Kidney (tissue), 14 donors: ENCODE results near the gene HIVEP3. TPM values are rescaled to one million over a fixed set of nuclear protein-coding genes. Genes with fewer than 3 reads are reported as not detected.

Experiments used
- DNase-seq, 5 donors: peaks; one replicate each; pipeline ENCODE4 v3.0.0-alpha.2; 2013 to 2020
- FAIRE-seq: peaks from 2 replicates; lab custom pipeline; 2012; peaks lifted over from hg19 to GRCh38; lab: Jason Lieb, UNC
- H3K27ac ChIP-seq, 2 donors: one replicate each; pipeline ENCODE4 v1.7.0; 2013; ENCODE audit warnings: low read depth in 2 of 2, low read length in 2 of 2, inconsistent platforms in 1 of 2
- H3K27me3 ChIP-seq: one replicate; pipeline ENCODE4 v1.7.1; 2013; ENCODE audit warnings: low read length, inconsistent platforms; ENCODE audit not compliant: control insufficient read depth, insufficient read depth
- H3K36me3 ChIP-seq, 3 donors: one replicate each; pipeline versions ENCODE4 v1.7.0 to v1.7.1; 2013; ENCODE audit warnings: low read length in 3 of 3, control low read depth in 1 of 3, inconsistent platforms in 1 of 3; ENCODE audit not compliant: insufficient read depth in 3 of 3, control insufficient read depth in 2 of 3
- H3K4me1 ChIP-seq, 3 donors: one replicate each; pipeline versions ENCODE4 v1.7.0 to v1.7.1; 2013; ENCODE audit warnings: low read length in 3 of 3, inconsistent platforms in 1 of 3, low read depth in 1 of 3; ENCODE audit not compliant: control insufficient read depth in 2 of 3, insufficient read depth in 2 of 3
- H3K4me3 ChIP-seq, 3 donors: one replicate each; pipeline versions ENCODE4 v1.7.0 to v1.8.1; 2013; ENCODE audit warnings: low read length in 3 of 3, control low read depth in 1 of 3, inconsistent platforms in 1 of 3
- H3K9ac ChIP-seq, 3 donors: one replicate each; pipeline versions ENCODE4 v1.7.0 to v1.7.1; 2013; ENCODE audit warnings: low read length in 3 of 3, control low read depth in 1 of 3, inconsistent platforms in 1 of 3
- H3K9me3 ChIP-seq, 3 donors: one replicate each; pipeline versions ENCODE4 v1.7.0 to v1.7.1; 2013; ENCODE audit warnings: low read length in 3 of 3, control low read depth in 1 of 3, inconsistent platforms in 1 of 3; ENCODE audit not compliant: control insufficient read depth in 2 of 3, insufficient read depth in 1 of 3
- intact Hi-C: fragments of 100-400 bp; cut with DNase I; formaldehyde crosslinking; loops from one replicate; pipeline ENCODE4 v1.11.1; 2022
- polyA plus RNA-seq: library from polyadenylated mRNA; stranded (reverse); fragments of 350-450 nt; fragmentation: Illumina TruSeq; extraction: RNeasy Lipid Tissue Mini Kit (QIAGEN cat#74804); gene quantifications from one replicate; pipeline ENCODE4 v1.2.3, GENCODE V29; 2014; ENCODE audit warnings: low read depth, low replicate concordance; ENCODE audit not compliant: insufficient read depth
- total RNA-seq: library from RNA; stranded (reverse); fragmentation: NEBNext Ultra II Directional; extraction: Animal tissue kit (Norgen Biotek cat#: 25700); gene quantifications from one replicate; pipeline ENCODE4 v1.2.1, GENCODE V29; 2021
- TF ChIP-seq, protein P1 (sequence below): IDR thresholded peaks from 3 replicates; pipeline ENCODE4 v1.5.1; 2012; ENCODE audit warnings: mild to moderate bottlenecking, moderate library complexity, borderline replicate concordance; ENCODE audit not compliant: insufficient read depth; ENCODE audit errors: extremely low read depth
- donor health status: control.
- donor health status: control.
- donor health status: control.
- donor health status: control.
- donor health status: control.
- donor health status: DM: yes; HTN: yes; CAD: no.
- donor health status: Normal renal cell carcinoma (clear cell type).

HIVEP3 gene
- total and polyA plus RNA-seq, 2 donors from 2014 or later = 3.5 to 11.0 TPM

DNA sequence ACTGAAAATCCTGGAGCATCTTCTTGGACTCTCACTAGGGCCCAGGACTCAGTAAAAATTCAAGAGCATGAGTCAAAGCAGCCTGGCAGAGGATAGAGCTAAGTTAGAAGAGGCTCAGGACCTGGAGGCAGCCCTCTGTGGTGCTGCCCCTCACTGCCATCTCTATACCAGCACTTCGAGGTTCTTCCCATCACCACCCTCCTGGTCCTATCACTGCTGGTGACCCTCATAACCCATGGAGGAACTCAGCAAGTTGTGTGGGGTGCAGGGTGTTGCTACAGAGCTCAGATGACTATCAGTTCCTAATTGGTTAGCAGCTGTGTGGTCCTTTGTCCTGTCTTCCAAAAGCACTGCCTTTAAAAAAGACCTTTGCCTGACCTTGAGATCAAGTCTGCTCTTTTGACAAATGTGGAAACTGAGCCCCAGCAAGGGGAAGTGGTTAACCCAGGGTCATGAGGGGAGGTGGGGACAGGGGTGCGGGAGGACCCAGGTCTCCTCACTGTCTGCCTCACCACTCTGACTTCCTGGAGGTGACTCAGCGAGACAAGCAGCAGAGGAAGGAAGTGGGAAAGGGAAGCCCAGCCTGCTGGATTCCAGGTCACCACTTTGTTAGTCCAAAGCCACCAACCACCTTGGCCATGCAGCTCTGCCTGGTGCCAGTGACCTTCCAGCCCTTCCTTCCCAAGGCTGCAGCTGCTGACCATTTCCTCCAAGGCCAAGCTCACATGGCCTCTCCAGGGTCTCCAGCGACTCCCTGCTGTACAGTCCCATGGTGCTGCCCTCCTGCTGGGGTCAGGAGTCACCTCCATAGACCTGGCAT lies 234.8 kb downstream of the HIVEP3 start:
- no peak overlapping the region for H3K9ac ChIP-seq
- H3K27ac ChIP-seq = no peak overlapping the region

DNA sequence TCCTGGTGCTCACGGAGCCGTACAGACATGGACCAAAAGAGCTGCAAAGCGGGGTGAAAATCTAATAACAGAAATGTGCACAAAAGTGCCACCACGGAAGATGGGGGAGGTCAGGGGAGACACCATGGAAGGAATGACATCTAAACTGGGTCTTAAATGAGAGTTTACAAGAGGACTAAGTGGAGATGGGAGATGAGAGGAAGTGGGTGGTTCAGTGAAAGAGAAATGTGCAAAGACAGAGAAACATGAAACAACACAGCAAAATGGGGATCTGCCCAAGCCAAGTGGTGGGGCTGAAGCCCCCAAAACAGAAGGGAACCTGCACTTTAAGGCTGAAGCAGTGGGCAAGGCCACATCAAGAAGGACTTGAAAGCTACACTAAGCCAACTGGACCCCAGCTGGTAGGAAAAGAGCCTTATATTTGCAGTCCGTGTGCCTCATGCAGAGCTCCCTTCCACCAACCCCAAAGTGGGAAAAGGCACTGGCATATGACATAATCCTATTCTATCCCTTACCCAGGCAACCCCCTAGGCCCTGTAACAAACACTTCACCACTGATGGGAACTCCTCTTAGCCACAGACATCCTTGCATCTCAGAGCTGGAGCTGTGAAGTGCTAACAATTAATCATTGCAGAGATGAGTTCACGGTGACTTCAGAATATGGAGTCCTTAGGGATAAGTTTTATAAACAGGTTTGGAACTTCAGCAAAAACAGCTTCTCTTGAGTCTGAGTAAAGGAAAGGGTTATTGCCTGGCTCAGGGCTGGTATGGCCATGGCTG lies 235.7 kb downstream of the HIVEP3 start:
- TF ChIP-seq, protein P1, sequence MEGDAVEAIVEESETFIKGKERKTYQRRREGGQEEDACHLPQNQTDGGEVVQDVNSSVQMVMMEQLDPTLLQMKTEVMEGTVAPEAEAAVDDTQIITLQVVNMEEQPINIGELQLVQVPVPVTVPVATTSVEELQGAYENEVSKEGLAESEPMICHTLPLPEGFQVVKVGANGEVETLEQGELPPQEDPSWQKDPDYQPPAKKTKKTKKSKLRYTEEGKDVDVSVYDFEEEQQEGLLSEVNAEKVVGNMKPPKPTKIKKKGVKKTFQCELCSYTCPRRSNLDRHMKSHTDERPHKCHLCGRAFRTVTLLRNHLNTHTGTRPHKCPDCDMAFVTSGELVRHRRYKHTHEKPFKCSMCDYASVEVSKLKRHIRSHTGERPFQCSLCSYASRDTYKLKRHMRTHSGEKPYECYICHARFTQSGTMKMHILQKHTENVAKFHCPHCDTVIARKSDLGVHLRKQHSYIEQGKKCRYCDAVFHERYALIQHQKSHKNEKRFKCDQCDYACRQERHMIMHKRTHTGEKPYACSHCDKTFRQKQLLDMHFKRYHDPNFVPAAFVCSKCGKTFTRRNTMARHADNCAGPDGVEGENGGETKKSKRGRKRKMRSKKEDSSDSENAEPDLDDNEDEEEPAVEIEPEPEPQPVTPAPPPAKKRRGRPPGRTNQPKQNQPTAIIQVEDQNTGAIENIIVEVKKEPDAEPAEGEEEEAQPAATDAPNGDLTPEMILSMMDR = no peak
- intact Hi-C loops = no loop called here
- H3K9ac ChIP-seq = no peak overlapping the region
- H3K27me3 ChIP-seq = no peaks in the 10 kb centered on the region
- peaks cover 0 to 3% (median 0%) of the 10 kb centered on the region in 3 donors for H3K4me1 ChIP-seq
- FAIRE-seq = no peak
- no peaks in the 10 kb centered on the region for H3K9me3 ChIP-seq
- no peak overlapping the region for H3K27ac ChIP-seq
- peak in 1 of 5 donors; percentile 12 for DNase-seq
- H3K4me3 ChIP-seq = no peak overlapping the region
- no peaks in the 10 kb centered on the region for H3K36me3 ChIP-seq

More for the DNA sequence above, 234.8 kb downstream of the HIVEP3 start:
- DNase-seq (peak in 1 of 5 donors; percentile 65), FAIRE-seq (no peak)
- Histone ChIP-seq H3K4me3 (no peak overlapping the region), H3K27me3 (no peaks in the 10 kb centered on the region), H3K9me3 (no peaks in the 10 kb centered on the region), H3K4me1 (peaks cover 0 to 3% (median 0%) of the 10 kb centered on the region in 3 donors), H3K36me3 (no peaks in the 10 kb centered on the region)
- intact Hi-C loops = no loop called here
- TF ChIP-seq, protein P1 = no peak

DNA sequence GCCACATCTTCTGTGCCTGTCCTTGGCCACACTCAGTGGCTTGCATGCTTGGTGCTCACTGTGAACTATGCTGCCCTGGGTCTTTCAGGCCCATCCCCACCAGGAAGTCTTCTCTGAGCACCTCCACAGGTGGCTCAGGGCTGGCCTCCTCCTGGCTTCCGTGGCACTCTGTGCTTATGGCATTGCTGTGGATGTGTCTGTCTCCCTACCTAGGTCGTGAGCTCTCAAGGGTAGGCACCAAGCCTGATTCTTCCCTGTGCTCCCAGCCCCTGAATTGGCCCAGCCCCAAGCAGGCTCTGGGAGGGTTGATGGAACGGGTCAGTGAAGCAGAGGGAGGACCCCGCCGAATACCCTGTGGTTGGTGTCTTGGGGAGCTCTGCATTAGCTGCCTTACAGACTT lies 236.6 kb downstream of the HIVEP3 start:
- H3K27ac ChIP-seq = no peak overlapping the region
- H3K27me3 ChIP-seq = no peaks in the 10 kb centered on the region
- FAIRE-seq (no peak), DNase-seq (peak in 1 of 5 donors; percentile 44)
- no peaks in the 10 kb centered on the region for H3K9me3 ChIP-seq
- H3K4me3 ChIP-seq = no peak overlapping the region
- no peaks in the 10 kb centered on the region for H3K36me3 ChIP-seq
- no peak overlapping the region for H3K9ac ChIP-seq
- H3K4me1 ChIP-seq = peaks cover 0 to 3% (median 0%) of the 10 kb centered on the region in 3 donors
- TF ChIP-seq, protein P1 = no peak
- intact Hi-C loops = no loop called here
